Smooth muscle cell (in vitro differentiated cells): ENCODE measurements around the gene TNFRSF25. TPM values are rescaled to one million over a fixed set of nuclear protein-coding genes. Genes with fewer than 3 reads are reported as not detected.
"Not testable (repeated sequence)": the region's sequence is repeated elsewhere in the genome, so short reads cannot be mapped to it uniquely, and the experiment has no call there.

Experiments
- DNase-seq: peaks from one replicate; lab custom pipeline; 2025; ENCODE audit not compliant: unreplicated experiment; lab: John Stamatoyannopoulos, UW
- H2AFZ ChIP-seq: fragments of 200-600 bp; sonication (generic); 2 replicates; pipeline ENCODE4 v1.6.0; 2016; ENCODE audit warnings: antibody characterized with exemption, low read depth, mild to moderate bottlenecking
- H3F3A ChIP-seq: fragments of 200-600 bp; sonication (generic); 2 replicates; pipeline ENCODE4 v1.6.0; 2017; ENCODE audit warnings: antibody characterized with exemption, low read depth
- H3K27ac ChIP-seq: fragments of 200-600 bp; sonication (generic); 2 replicates; pipeline ENCODE4 v1.5.1; 2016; ENCODE audit warnings: low read depth, mild to moderate bottlenecking
- H3K27me3 ChIP-seq: fragments of 200-600 bp; sonication (generic); 2 replicates; pipeline ENCODE4 v1.6.1; 2016; ENCODE audit warnings: low read depth, mild to moderate bottlenecking
- H3K36me3 ChIP-seq: fragments of 200-600 bp; sonication (generic); 2 replicates; pipeline ENCODE4 v1.5.1; 2016; ENCODE audit warnings: low read depth
- H3K4me1 ChIP-seq: fragments of 200-600 bp; sonication (generic); 2 replicates; pipeline ENCODE4 v1.5.1; 2016; ENCODE audit warnings: low read depth
- H3K4me2 ChIP-seq: fragments of 200-600 bp; sonication (generic); 2 replicates; pipeline ENCODE4 v1.6.0; 2016; ENCODE audit warnings: mild to moderate bottlenecking
- H3K4me3 ChIP-seq: fragments of 200-600 bp; sonication (generic); 2 replicates; pipeline ENCODE4 v1.5.1; 2016; ENCODE audit warnings: mild to moderate bottlenecking
- H3K79me2 ChIP-seq: fragments of 200-600 bp; sonication (generic); 2 replicates; pipeline ENCODE4 v1.6.0; 2016; ENCODE audit warnings: low read depth, mild to moderate bottlenecking
- H3K9ac ChIP-seq: fragments of 200-600 bp; sonication (generic); 2 replicates; pipeline ENCODE4 v1.6.0; 2016; ENCODE audit warnings: low read depth
- H3K9me3 ChIP-seq: fragments of 200-600 bp; sonication (generic); replicated peaks from 2 replicates; pipeline ENCODE4 v1.5.1; 2016; ENCODE audit warnings: low read depth
- H4K20me1 ChIP-seq: fragments of 200-600 bp; sonication (generic); 2 replicates; pipeline ENCODE4 v1.6.0; 2016; ENCODE audit warnings: low read depth
- CTCF ChIP-seq: fragments of 200-600 bp; sonication (generic); IDR thresholded peaks from 2 replicates; pipeline ENCODE4 v1.5.1; 2017; ENCODE audit warnings: borderline replicate concordance, mild to moderate bottlenecking, antibody characterized with exemption; ENCODE audit not compliant: insufficient read depth, poor library complexity, severe bottlenecking
- WGBS: methylation state at CpG from one replicate; pipeline ENCODE4 v1.1.7; 2016; ENCODE audit warnings: low lambda C conversion rate; 5-methylcytosine and 5-hydroxymethylcytosine counted together
- polyA plus RNA-seq: library from polyadenylated mRNA; unstranded; fragments of >200 nt; fragmentation: Nextera tagmentation; extraction: Ambion mirVana; gene quantifications from 2 replicates; pipeline ENCODE4 v1.2.1, GENCODE V29; 2016
- total RNA-seq: library from RNA; depleted of rRNA; stranded (reverse); fragments of >200 nt; gene quantifications from 2 replicates; pipeline ENCODE4 v1.2.3, GENCODE V29; 2014

The TNFRSF25 gene
- total and polyA plus RNA-seq, 2 experiments from 2014 or later: 10.1 to 19.8 TPM

- Histone ChIP-seq H3K9ac (no peak overlapping the region), H3F3A (peaks cover 8% of the 10 kb centered on the region), H3K27ac (no peak overlapping the region), H3K4me2 (no peak overlapping the region), H4K20me1 (no peaks in the 10 kb centered on the region), H3K9me3 (no peaks in the 10 kb centered on the region), H3K27me3 (no peaks in the 10 kb centered on the region), H3K36me3 (no peaks in the 10 kb centered on the region), H3K4me3 (no peak overlapping the region), H3K4me1 (peaks cover 17% of the 10 kb centered on the region), H2AFZ (no peak overlapping the region), H3K79me2 (no peaks in the 10 kb centered on the region)
- 95% methylated on average over 4 of the region's 4 CpGs for WGBS
- TF ChIP-seq CTCF: no peak
- no peak for DNase-seq
Observed at GRCh38 chr1:6494627-6495026, 28.7 kb upstream of the TNFRSF25 start.

GRCh38 chr1:6493834-6494223 lies 27.9 kb upstream of the TNFRSF25 start:
- H3K79me2 ChIP-seq, H3K27ac ChIP-seq, H3K4me3 ChIP-seq, H3K27me3 ChIP-seq, H3K4me2 ChIP-seq, H3F3A ChIP-seq, H4K20me1 ChIP-seq, H3K9ac ChIP-seq, H2AFZ ChIP-seq, H3K9me3 ChIP-seq, H3K36me3 ChIP-seq, DNase-seq: not testable (repeated sequence)
- peaks cover 17% of the 10 kb centered on the region for H3K4me1 ChIP-seq
- WGBS: 98% methylated on average over 3 of the region's 4 CpGs

GRCh38 chr1:6491966-6492365 lies 26.0 kb upstream of the TNFRSF25 start:
- no peak overlapping the region for H2AFZ ChIP-seq
- H3K27me3 ChIP-seq: no peaks in the 10 kb centered on the region
- H3K4me2 ChIP-seq: peak overlapping the region; percentile 100
- H3K9me3 ChIP-seq: no peaks in the 10 kb centered on the region
- H3K9ac ChIP-seq: no peak overlapping the region
- TF ChIP-seq CTCF: no peak
- H3K27ac ChIP-seq: peak overlapping the region; percentile 64
- DNase-seq: no peak
- no peak overlapping the region for H3K4me3 ChIP-seq
- H3K79me2 ChIP-seq: no peaks in the 10 kb centered on the region
- peaks cover 9% of the 10 kb centered on the region for H3K4me1 ChIP-seq
- peaks cover 8% of the 10 kb centered on the region for H3F3A ChIP-seq
- 90% methylated on average over 10 of the region's 10 CpGs for WGBS
- no peaks in the 10 kb centered on the region for H3K36me3 ChIP-seq
- H4K20me1 ChIP-seq: peaks cover 7% of the 10 kb centered on the region

- WGBS: 36% methylated on average over 6 of the region's 6 CpGs
- Histone ChIP-seq H3K9me3 (no peaks in the 10 kb centered on the region), H3K36me3 (no peaks in the 10 kb centered on the region), H3K9ac (peak within 1 kb of the TSS; percentile 74), H3F3A (peaks cover 8% of the 10 kb centered on the region), H3K4me2 (peak within 1 kb of the TSS; percentile 100), H4K20me1 (peaks cover 7% of the 10 kb centered on the region), H3K4me1 (peaks cover 5% of the 10 kb centered on the region), H3K79me2 (no peaks in the 10 kb centered on the region), H3K27ac (peak within 1 kb of the TSS; percentile 64), H2AFZ (peak within 1 kb of the TSS; percentile 96), H3K27me3 (no peaks in the 10 kb centered on the region), H3K4me3 (peak within 1 kb of the TSS; percentile 68)
- DNase-seq: no peak
- TF ChIP-seq CTCF: no peak
Observed at GRCh38 chr1:6491480-6491962, 25.5 kb upstream of the TNFRSF25 start, which contains the start of gene PLEKHG5. Gene PLEKHG5, minus strand, starts transcription at chr1:6491667. Its CDS starts 14,096 bp downstream, at chr1:6477571.
